Measurements from ENCODE around the gene EXOSC6. TPM values are rescaled to one million over a fixed set of nuclear protein-coding genes. Genes with fewer than 3 reads are reported as not detected.
"Not testable (repeated sequence)": the region's sequence is repeated elsewhere in the genome, so short reads cannot be mapped to it uniquely, and the experiment has no call there.

EXOSC6 gene
- total RNA-seq, 1 donor from 2014 or later: 118 TPM

DNA sequence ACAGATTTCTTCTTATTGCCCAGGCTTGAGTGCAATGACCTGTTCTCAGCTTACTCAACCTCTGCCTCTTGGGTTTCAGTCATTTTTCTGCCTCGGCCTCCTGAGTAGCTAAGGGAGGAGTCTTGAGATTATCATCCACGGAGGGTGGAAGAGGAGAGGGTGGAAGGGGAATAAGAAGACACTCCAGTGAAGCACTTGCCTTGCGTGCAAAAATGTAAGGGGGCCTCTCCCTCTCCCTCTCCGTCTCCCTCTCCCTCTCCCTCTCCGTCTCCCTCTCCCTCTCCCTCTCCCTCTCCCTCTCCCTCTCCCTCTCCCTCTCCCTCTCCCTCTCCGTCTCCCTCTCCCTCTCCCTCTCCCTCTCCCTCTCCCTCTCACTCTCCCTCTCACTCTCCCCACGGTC lies 48.2 kb downstream of the EXOSC6 start:
- DNase-seq (ENCODE audit: low spot score in 2 of 2); FAIRE-seq: not testable (repeated sequence)

DNA sequence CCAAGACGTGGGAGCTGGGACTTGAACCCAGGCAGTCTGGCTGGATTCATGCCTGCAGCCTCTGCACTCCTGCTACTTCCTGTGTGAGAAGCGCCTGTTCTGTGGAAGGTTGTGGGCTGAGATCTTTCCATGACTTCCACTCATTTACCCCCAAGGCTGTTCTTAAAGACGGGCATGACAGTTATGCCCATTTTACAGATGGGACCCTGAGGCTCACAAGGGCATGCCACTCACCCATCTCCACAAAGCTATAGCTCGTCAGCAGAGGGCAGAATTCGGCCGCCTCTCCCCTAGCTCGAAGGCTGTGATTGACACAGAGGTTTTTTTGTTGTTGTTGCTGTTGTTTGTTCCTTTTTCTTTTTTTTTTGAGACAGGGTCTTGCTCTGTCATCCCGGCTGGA lies 51.7 kb downstream of the EXOSC6 start:
- not testable (repeated sequence) for FAIRE-seq; DNase-seq (ENCODE audit: low spot score in 2 of 2)

DNA sequence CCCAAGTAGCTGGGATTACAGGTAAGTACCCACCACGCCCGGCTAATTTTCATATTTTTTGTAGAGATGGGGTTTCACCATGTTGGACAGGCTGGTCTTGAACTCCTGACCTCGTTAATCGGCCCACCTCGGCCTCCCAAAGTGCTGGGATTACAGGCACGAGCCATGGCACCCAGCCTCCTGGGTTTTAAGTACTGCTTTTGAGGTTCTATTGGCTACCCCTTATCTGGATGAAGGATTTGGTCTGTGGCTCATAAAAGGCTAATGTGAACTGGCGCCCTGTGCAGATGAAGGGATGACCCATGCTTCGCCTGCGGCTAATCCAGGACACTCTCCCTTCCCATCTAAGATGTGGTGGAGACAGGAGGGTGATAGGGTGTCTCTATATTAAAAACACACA lies 52.6 kb downstream of the EXOSC6 start:
- not testable (repeated sequence) for FAIRE-seq

DNA sequence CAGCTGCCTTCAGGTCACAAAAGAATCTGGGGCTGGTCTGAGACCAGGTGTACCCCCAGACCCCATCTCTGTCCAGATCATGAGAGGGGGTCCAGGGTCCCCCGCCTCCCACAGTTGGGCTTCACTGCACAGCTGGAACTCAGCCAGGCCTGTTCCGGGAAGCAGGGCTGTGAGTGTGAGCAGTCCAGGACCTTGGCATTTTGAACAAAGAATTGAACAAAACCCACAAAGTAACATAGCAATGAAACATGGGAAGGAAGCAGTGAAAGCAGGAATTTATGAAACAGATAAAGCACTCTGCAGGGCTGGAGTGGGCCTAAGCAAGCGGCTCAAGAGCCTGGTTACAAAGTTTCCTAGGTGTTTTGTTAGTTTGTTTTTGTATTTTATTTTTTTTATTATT lies 53.1 kb downstream of the EXOSC6 start:
- not testable (repeated sequence) for DNase-seq (ENCODE audit: low spot score in 2 of 2); FAIRE-seq

More for the DNA sequence above, 52.6 kb downstream of the EXOSC6 start:
- not testable (repeated sequence) for DNase-seq (ENCODE audit: low spot score in 2 of 2)

DNA sequence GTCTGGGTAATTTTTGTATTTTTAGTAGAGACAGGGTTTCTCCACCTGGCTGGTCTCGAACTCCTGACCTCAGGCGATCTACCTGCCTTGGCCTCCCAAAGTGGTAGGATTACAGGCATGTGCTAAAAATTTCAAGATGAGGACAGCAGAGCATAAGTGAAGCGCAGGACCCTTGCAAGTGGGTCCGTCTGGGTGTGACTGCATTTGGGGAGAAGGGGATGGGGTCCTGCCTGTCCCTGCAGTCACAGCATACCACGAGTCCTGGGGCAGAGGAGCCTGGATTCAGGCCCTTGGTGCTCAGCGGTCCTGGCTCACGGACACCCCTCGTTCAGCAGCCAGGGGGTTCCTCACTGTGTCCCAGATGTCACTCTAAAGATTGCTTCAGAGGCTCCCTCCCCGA lies 53.5 kb downstream of the EXOSC6 start:
- not testable (repeated sequence) for FAIRE-seq; DNase-seq (ENCODE audit: low spot score in 2 of 2)

DNA sequence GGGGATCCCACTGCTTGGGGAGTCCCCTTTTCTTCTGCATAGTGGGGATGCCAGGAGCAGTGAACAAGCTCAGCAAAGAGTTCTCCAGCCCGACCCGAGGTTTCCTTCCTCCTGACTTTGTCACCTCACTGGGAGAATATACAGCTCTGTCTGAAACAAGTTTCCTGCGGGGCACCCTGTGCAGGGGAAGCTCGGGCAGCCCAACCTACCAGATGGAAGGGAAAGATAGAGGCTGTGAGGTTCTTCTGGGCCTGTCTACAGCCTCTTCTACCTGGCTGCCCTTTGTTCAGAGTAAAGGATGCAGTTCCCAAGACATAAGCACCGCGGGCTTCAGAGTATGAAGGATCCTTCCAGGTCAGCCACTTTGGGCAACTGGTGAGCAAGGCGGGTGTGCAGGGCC lies 54.1 kb downstream of the EXOSC6 start:
- FAIRE-seq; DNase-seq (ENCODE audit: low spot score in 2 of 2): not testable (repeated sequence)

Small RNA genes within 50 kb of the gene (small RNA-seq; reads per million reads assigned to genes)
- gene AC009060.2: not detected
- gene RN7SL279P: not detected

Other genes starting within 250 kb of the EXOSC6 start
- gene PDPR, start 137.6 kb downstream of the EXOSC6 start, total RNA-seq: 8.6 TPM
- gene CLEC18C, start 78.2 kb downstream of the EXOSC6 start, total RNA-seq: 0.41 TPM
- gene AARS1, start 37.6 kb upstream of the EXOSC6 start, total RNA-seq: 79.1 TPM
- 25.3 TPM for gene DDX19B, start 47.2 kb upstream of the EXOSC6 start, total RNA-seq
- 33.4 TPM for gene DDX19A, start 95.0 kb upstream of the EXOSC6 start, total RNA-seq
- 26.9 TPM for gene ST3GAL2, start 187.2 kb upstream of the EXOSC6 start, total RNA-seq
- gene FCSK, start 202.7 kb upstream of the EXOSC6 start, total RNA-seq: 6.5 TPM

All from frontal cortex (tissue), 4 donors.